SU-DHL-6 (cell line): Measurements from ENCODE around the gene PDE4D.

Source experiments
- CTCF ChIP-seq: fragments of 200-600 bp; sonication (generic); IDR thresholded peaks from one replicate; pipeline ENCODE4 v1.5.1; 2017; ENCODE audit warnings: antibody characterized with exemption, mild to moderate bottlenecking, low read length, moderate library complexity; ENCODE audit not compliant: insufficient read depth, poor library complexity, severe bottlenecking
- EZH2phosphoT487 ChIP-seq: fragments of 200-600 bp; sonication (generic), shearing (Covaris generic); conservative IDR thresholded peaks from 2 replicates; pipeline ENCODE4 v1.6.1; 2018; ENCODE audit warnings: mild to moderate bottlenecking, antibody characterized with exemption, low read length, moderate library complexity, mixed read lengths

- TF ChIP-seq EZH2phosphoT487 (no peak), CTCF (no peak)
Observed at GRCh38 chr5:59151162-59151889, 742.2 kb downstream of the PDE4D start.
